Progenitor cell of endocrine pancreas (in vitro differentiated cells): ENCODE results near the gene MKNK2. TPM values are rescaled to one million over a fixed set of nuclear protein-coding genes. Genes with fewer than 3 reads are reported as not detected.

Experiments
- DNase-seq: peaks from one replicate; pipeline ENCODE4 v3.0.0; 2021; ENCODE audit warnings: low spot score; ENCODE audit not compliant: unreplicated experiment
- H3K27ac Mint-ChIP-seq: 2 replicates; pipeline ENCODE4 v1.8.0; 2021; ENCODE audit warnings: mild to moderate bottlenecking, moderate library complexity, mixed read lengths
- H3K27me3 Mint-ChIP-seq: 2 replicates; pipeline ENCODE4 v1.8.0; 2021; ENCODE audit warnings: mixed read lengths
- H3K36me3 Mint-ChIP-seq: 2 replicates; pipeline ENCODE4 v1.8.0; 2022; ENCODE audit warnings: mixed read lengths; ENCODE audit not compliant: insufficient read depth
- H3K4me1 Mint-ChIP-seq: 2 replicates; pipeline ENCODE4 v1.8.0; 2021; ENCODE audit warnings: low read depth, mixed read lengths
- H3K4me3 Mint-ChIP-seq: 2 replicates; pipeline ENCODE4 v1.8.0; 2021; ENCODE audit warnings: low read depth, mild to moderate bottlenecking, moderate library complexity, mixed read lengths
- H3K9me3 Mint-ChIP-seq: 2 replicates; pipeline ENCODE4 v1.8.0; 2021; ENCODE audit warnings: low read depth, mixed read lengths
- total RNA-seq: library from RNA; stranded (reverse); gene quantifications from 2 replicates; pipeline ENCODE4 v1.2.1, GENCODE V29; 2021
- TF ChIP-seq, protein P1 (sequence below): fragments of 200-600 bp; sonication (generic); IDR thresholded peaks from one replicate; pipeline ENCODE4 v1.5.0; 2021; ENCODE audit warnings: antibody characterized with exemption, mild to moderate bottlenecking; ENCODE audit not compliant: unreplicated experiment

Gene MKNK2
- total RNA-seq, 1 donor from 2014 or later = 163 TPM

- DNase-seq = no peak
- no peaks in the 10 kb centered on the region for H3K4me1 Mint-ChIP-seq
- H3K27ac Mint-ChIP-seq = no peak overlapping the region
- no peaks in the 10 kb centered on the region for H3K27me3 Mint-ChIP-seq
- no peak overlapping the region for H3K4me3 Mint-ChIP-seq
- H3K9me3 Mint-ChIP-seq = peaks cover 3% of the 10 kb centered on the region
- TF ChIP-seq, protein P1, sequence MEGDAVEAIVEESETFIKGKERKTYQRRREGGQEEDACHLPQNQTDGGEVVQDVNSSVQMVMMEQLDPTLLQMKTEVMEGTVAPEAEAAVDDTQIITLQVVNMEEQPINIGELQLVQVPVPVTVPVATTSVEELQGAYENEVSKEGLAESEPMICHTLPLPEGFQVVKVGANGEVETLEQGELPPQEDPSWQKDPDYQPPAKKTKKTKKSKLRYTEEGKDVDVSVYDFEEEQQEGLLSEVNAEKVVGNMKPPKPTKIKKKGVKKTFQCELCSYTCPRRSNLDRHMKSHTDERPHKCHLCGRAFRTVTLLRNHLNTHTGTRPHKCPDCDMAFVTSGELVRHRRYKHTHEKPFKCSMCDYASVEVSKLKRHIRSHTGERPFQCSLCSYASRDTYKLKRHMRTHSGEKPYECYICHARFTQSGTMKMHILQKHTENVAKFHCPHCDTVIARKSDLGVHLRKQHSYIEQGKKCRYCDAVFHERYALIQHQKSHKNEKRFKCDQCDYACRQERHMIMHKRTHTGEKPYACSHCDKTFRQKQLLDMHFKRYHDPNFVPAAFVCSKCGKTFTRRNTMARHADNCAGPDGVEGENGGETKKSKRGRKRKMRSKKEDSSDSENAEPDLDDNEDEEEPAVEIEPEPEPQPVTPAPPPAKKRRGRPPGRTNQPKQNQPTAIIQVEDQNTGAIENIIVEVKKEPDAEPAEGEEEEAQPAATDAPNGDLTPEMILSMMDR = no peak
- H3K36me3 Mint-ChIP-seq = no peaks in the 10 kb centered on the region
These were observed 18.6 kb downstream of the MKNK2 start for GRCh38 chr19:2032296-2032941.

- TF ChIP-seq, protein P1 = no peak
- no peaks in the 10 kb centered on the region for H3K4me1 Mint-ChIP-seq
- H3K36me3 Mint-ChIP-seq = no peaks in the 10 kb centered on the region
- no peak overlapping the region for H3K27ac Mint-ChIP-seq
- no peak for DNase-seq
- no peaks in the 10 kb centered on the region for H3K9me3 Mint-ChIP-seq
- H3K4me3 Mint-ChIP-seq = no peak overlapping the region
- H3K27me3 Mint-ChIP-seq = no peaks in the 10 kb centered on the region
These were observed 23.7 kb downstream of the MKNK2 start for GRCh38 chr19:2027361-2027760.

DNA sequence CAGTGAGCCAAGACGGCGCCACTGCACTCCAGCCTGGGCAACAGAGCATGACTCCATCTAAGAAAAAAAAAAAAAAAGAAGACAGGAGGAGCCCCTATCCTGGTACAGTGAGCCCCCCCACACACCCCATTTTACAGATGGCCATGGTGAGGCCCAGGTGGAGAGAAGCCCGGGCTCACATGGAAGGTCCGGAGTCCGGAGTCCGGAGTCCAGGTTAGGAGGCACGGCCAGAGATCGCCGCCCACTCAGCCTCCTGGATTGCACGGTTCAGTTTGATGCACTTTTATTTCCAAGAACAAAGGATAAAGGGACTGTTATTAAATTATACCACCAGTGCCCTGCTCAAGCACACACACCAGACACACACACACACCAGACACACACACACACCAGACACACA lies 24.3 kb downstream of the MKNK2 start:
- DNase-seq = no peak
- no peaks in the 10 kb centered on the region for H3K27me3 Mint-ChIP-seq
- no peaks in the 10 kb centered on the region for H3K9me3 Mint-ChIP-seq
- H3K27ac Mint-ChIP-seq = no peak overlapping the region
- peaks cover under 1% of the 10 kb centered on the region for H3K36me3 Mint-ChIP-seq
- TF ChIP-seq, protein P1 = no peak
- H3K4me3 Mint-ChIP-seq = no peak overlapping the region
- H3K4me1 Mint-ChIP-seq = no peaks in the 10 kb centered on the region

- TF ChIP-seq, protein P1 = no peak
- H3K4me1 Mint-ChIP-seq = no peaks in the 10 kb centered on the region
- H3K27me3 Mint-ChIP-seq = no peaks in the 10 kb centered on the region
- peaks cover 1% of the 10 kb centered on the region for H3K36me3 Mint-ChIP-seq
- no peak overlapping the region for H3K27ac Mint-ChIP-seq
- H3K9me3 Mint-ChIP-seq = no peaks in the 10 kb centered on the region
- H3K4me3 Mint-ChIP-seq = no peak overlapping the region
- DNase-seq = no peak
These were observed 28.8 kb downstream of the MKNK2 start for GRCh38 chr19:2022289-2022688.

DNA sequence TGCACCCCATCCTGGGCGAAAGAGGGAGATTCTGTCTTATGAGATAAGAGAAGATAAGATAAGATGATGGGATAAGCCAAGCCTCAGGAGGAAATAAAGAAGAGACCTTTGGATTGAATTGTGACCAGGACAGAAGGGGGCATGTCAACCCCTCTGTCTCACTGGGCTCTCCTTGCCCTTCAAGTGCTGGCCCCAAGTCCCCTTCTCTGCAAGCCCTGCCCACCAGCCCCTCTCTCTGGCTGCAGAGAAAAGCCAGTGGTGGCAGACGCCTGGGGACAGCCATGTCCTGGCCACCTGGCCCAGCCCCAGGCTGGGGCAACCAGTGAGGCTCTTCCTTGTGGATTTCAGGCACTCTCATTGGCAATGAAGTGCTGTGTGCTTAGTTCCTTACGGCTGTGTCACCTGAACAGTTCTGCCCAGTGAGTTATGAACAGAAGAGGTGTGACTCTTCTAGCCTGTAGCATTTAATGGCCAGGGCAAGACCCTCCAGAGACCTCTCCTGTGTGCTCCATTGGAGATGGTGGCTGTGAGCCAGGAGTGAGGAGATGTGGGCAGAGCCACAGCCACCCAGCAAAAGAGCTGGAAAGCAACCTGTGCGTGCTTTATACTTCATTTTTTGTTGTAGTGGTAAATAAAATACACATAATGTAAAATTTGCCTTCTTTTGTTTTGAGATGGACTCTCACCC lies 29.4 kb downstream of the MKNK2 start:
- DNase-seq = no peak
- H3K4me1 Mint-ChIP-seq = no peaks in the 10 kb centered on the region
- H3K9me3 Mint-ChIP-seq = no peaks in the 10 kb centered on the region
- TF ChIP-seq, protein P1 = no peak
- H3K4me3 Mint-ChIP-seq = no peak overlapping the region
- no peak overlapping the region for H3K27ac Mint-ChIP-seq
- peaks cover 1% of the 10 kb centered on the region for H3K36me3 Mint-ChIP-seq
- H3K27me3 Mint-ChIP-seq = no peaks in the 10 kb centered on the region
